Mononuclear cell (primary cell): ENCODE data around the gene SPON1. TPM values are rescaled to one million over a fixed set of nuclear protein-coding genes. Genes with fewer than 3 reads are reported as not detected.
"Not testable (repeated sequence)": the region's sequence is repeated elsewhere in the genome, so short reads cannot be mapped to it uniquely, and the experiment has no call there.

Experiments
- H3K27me3 ChIP-seq: 2 replicates; pipeline ENCODE4 v1.6.0; 2011; ENCODE audit warnings: low read length, control low read depth; ENCODE audit not compliant: insufficient read depth
- H3K4me1 ChIP-seq: 2 replicates; pipeline ENCODE4 v1.5.1; 2011; ENCODE audit warnings: mild to moderate bottlenecking, low read length, control low read depth; ENCODE audit not compliant: insufficient read depth
- H3K4me3 ChIP-seq: 2 replicates; pipeline ENCODE4 v1.5.1; 2011; ENCODE audit warnings: mild to moderate bottlenecking, low read length, moderate library complexity
- H3K9me3 ChIP-seq: 2 replicates; pipeline ENCODE4 v1.5.1; 2011; ENCODE audit warnings: low read depth, mild to moderate bottlenecking, control low read depth, low read length
- total RNA-seq: library from RNA; depleted of rRNA; stranded (reverse); fragments of >200 nt; gene quantifications from one replicate; pipeline ENCODE4 v1.2.3, GENCODE V29; 2012

Gene SPON1
- total RNA-seq, 1 donor, result 0.94 TPM

DNA sequence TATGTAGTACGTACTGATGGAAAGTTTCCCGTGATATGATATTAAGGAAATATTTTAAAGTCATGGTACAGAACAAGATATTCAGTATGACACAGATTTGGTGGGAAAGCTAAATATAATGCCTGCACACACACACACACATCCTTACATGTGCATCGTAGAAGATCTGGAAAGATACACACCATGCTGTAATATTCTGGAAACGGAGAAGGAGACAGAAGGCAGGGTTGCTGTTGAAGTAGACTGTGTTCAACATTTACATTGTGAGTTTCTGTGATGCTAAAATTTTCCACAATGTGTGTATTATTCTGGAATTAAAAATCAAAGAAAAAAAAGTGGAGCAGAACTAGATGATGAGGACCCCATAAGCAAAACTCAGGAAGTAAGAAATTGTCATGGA lies 278.4 kb downstream of the SPON1 start:
- H3K4me3 ChIP-seq, result no peak overlapping the region
- peaks cover 26% of the 10 kb centered on the region for H3K4me1 ChIP-seq
- H3K9me3 ChIP-seq, result no peaks in the 10 kb centered on the region
- no peaks in the 10 kb centered on the region for H3K27me3 ChIP-seq

DNA sequence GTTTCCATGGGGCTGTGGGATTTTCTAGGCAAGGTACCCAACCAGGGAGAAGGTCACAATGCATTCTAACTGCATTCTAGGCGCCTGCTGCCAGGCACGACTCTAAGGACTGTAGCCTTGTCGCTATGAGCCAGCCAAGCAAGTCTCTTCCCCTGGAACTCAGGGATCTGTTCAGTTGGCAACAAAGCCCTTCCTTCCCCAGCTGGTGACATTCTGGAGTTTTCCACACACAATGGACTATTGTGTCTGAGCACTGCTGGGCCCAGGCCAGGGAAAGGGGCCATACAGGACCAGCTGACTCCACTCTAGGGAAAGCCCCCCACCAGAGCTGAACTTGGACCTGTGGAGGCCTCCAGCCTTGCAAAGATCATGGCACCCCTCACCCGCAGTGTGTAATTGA lies 279.7 kb downstream of the SPON1 start:
- H3K4me1 ChIP-seq, result peaks cover 19% of the 10 kb centered on the region
- H3K4me3 ChIP-seq, result no peak overlapping the region
- H3K27me3 ChIP-seq, result no peaks in the 10 kb centered on the region
- H3K9me3 ChIP-seq, result no peaks in the 10 kb centered on the region

DNA sequence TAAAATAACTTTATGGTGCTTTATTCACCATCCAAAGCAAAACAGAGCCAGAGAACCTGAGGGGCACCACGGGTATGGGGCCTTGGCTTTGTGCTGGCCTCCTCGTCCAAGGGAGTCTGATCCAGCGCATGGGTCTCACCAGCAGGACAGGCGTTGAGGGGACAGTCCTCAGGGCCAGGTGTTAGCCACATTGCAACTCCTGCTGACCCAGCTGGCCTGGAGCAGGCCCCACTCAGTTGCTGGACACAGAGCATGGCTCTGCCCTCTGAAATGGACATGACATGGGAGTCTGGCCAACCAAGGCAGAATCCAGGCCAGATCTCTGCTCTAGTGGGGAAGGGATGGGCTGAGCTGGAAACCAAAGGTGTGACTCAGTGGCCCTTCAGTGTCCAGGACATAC lies 280.2 kb downstream of the SPON1 start:
- Histone ChIP-seq H3K4me3 (no peak overlapping the region), H3K4me1 (peaks cover 15% of the 10 kb centered on the region), H3K27me3 (no peaks in the 10 kb centered on the region), H3K9me3 (no peaks in the 10 kb centered on the region)

DNA sequence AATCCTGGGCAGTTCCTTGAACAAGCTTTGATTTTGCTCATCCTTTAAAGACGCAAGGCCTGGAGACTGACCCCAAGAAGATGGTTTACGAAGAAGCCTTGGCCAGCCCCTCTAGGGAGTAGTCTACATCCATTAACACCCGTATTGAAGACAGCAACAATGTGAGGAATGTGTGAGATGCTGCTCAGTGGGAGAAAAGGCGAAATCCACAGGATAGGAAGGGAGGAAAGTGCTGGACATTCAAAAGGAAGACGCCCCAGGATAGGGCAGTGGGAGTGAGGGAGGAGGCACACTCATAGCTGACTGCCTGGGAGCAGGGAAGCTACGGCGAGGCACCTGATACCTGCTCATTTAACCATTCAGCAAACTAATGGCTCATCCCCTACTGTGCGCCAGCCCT lies 282.4 kb downstream of the SPON1 start:
- H3K9me3 ChIP-seq, result no peaks in the 10 kb centered on the region
- H3K4me1 ChIP-seq, result peaks cover 11% of the 10 kb centered on the region
- no peak overlapping the region for H3K4me3 ChIP-seq
- peaks cover 6% of the 10 kb centered on the region for H3K27me3 ChIP-seq

DNA sequence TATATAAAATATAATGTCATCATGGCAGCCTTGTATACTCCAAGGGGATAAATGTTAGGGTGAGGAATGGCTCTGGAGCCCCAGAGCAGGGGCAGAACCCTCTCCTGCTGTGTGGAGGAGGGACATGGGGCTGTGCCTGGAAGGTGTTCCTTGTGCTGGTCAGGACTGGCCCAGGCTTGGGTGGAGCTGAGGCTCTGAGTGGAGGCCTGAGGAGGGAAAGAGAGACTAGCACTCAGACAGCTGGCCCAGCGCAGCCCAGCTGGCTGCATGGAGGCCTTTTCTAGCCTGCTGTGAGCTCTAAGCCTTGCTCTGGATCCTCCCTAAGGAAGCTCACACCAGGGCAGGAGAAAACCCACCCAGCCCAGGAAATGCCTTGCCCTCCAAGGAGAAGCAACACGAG lies 282.9 kb downstream of the SPON1 start:
- H3K27me3 ChIP-seq, result peaks cover 6% of the 10 kb centered on the region
- H3K4me3 ChIP-seq, result no peak overlapping the region
- no peaks in the 10 kb centered on the region for H3K9me3 ChIP-seq
- peaks cover 11% of the 10 kb centered on the region for H3K4me1 ChIP-seq

DNA sequence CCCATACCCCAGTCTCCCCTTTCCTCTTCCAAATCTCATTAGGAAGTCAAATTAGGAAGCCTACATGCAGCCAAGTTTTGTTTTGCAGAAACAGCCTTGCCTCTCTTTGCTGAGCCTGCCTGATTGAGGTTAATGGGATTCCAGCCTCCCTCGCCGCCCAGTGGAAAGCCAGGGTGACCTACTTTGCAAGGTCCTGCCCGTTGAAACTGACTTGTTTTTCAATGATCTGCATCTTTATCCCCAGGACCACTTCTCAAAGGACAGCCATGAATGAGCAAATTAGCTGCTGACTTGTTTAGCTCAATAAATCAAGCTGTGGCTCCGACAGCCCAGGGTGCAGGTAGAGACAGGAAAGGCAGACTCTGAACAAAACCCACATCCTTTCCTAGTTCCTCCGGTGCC lies 286.1 kb downstream of the SPON1 start:
- peaks cover 6% of the 10 kb centered on the region for H3K27me3 ChIP-seq
- peaks cover 11% of the 10 kb centered on the region for H3K4me1 ChIP-seq
- no peak overlapping the region for H3K4me3 ChIP-seq
- H3K9me3 ChIP-seq, result no peaks in the 10 kb centered on the region

DNA sequence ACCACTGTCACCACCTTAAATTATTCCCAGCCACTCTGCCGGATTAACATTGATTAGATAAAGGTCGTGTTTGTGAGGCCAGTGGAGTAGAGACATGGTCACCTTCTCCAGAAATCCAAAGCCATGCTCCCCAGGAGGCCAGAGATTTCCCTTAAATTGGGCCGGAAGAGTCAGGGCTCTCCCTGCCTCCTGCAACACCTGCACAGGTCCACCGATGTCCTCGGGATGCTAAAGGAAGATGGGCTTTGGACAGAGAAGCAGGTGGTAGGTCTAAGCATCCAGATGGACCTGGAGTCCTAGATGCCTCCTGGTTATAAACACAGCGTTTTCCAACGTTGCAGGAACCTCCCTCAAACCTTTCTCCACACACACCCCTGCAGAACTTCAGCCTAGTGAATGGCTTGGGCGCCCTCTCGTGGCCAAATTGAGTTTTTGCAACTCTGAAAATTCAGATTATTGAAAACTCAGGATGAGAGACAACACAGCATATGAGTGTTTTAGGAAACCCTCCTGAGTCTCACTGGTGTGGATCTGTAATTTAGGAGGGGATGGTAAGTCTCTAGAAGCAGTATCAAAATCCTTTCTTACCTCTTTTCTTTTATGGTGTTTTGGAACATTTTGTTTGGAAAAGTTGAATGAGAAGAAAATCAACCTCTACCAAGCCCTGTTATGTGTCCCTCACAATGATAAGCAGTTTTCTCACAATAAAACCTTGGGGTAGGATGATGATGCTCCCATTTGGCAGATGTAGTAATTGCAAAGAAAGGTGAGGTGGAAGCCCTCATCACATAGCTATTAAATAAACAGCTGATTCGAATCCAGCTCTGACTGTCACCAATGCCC lies 286.8 kb downstream of the SPON1 start:
- Histone ChIP-seq H3K4me1 (peaks cover 11% of the 10 kb centered on the region), H3K4me3 (no peak overlapping the region)

DNA sequence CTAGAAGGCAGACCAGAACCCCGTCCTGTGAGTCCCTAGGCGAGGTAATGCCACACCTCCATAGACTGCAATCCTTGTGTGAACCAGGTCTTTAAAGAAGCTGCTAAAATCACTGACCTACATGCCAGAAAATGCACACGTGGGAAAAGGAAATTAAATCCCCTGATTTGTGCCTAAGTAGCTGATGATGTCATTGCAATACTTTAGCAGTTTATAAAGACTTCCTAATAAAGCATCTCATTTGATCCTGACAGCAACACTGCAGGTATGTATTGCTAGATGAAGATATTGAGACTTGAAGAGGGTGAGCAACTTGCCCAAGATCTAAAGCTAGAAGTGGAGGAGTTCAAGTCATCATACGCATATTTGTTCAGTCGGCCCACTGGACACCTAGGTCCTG lies 289.2 kb downstream of the SPON1 start:
- H3K4me1 ChIP-seq, result peaks cover 11% of the 10 kb centered on the region
- no peak overlapping the region for H3K4me3 ChIP-seq
- no peaks in the 10 kb centered on the region for H3K9me3 ChIP-seq
- peaks cover 6% of the 10 kb centered on the region for H3K27me3 ChIP-seq

More for the DNA sequence above, 286.8 kb downstream of the SPON1 start:
- peaks cover 6% of the 10 kb centered on the region for H3K27me3 ChIP-seq
- no peaks in the 10 kb centered on the region for H3K9me3 ChIP-seq

DNA sequence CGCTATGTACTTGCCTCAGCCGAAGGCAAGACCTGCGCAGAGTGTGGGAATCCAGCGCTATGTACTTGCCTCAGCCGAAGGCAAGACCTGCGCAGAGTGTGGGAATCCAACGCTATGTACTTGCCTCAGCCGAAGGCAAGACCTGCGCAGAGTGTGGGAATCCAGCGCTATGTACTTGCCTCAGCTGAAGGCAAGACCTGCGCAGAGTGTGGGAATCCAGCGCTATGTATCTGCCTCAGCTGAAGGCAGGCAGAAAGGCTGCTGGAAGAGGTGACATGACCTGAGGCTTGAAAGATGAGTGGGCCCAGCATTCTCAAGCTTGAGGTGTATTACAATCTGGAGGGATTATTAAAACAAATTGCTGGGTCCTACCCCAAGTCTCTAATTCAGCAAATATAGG lies 290.0 kb downstream of the SPON1 start:
- H3K9me3 ChIP-seq, H3K27me3 ChIP-seq, H3K4me3 ChIP-seq: not testable (repeated sequence)
- H3K4me1 ChIP-seq, result peaks cover 11% of the 10 kb centered on the region

DNA sequence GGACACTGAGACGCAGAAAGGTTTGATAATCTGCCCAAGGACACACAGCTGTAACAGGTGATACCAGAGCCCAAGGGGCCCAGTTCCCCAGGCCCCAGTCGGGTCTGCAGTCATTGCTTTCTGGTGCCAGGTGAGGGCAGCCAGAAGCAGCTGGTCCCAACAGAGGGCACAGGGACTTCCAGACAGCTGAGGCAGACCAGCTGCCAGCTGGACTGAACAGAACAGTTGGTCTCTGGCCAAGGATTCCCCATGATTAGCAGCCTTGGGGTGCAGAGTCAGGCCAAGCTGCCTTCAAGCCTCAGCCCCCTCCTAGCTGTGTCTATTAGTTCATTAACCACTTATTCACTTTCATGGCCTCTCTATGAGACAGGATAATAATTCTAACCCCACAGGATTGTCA lies 290.9 kb downstream of the SPON1 start:
- Histone ChIP-seq H3K4me3 (no peak overlapping the region), H3K9me3 (no peaks in the 10 kb centered on the region), H3K4me1 (peaks cover 9% of the 10 kb centered on the region), H3K27me3 (peaks cover 5% of the 10 kb centered on the region)

DNA sequence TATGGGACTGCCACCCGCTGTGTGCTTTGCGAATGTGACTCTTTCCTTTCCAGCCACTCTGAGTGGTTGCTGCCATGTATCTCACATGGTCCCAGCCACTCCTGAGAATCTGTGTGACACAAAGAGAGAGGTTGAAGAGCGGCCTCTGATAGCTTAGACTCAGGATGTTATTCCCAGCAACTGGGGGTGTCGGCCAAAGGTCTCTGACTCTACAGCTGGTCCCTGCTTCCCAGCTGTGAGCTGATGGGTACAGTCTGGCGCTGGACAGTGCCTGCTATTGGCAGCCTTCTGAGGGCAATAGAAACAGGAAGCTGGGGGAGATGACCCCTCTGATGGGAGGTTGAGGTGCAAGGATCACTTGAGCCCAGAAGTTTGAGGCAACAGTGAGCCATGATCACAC lies 291.3 kb downstream of the SPON1 start:
- H3K4me3 ChIP-seq, result no peak overlapping the region
- peaks cover under 1% of the 10 kb centered on the region for H3K27me3 ChIP-seq

DNA sequence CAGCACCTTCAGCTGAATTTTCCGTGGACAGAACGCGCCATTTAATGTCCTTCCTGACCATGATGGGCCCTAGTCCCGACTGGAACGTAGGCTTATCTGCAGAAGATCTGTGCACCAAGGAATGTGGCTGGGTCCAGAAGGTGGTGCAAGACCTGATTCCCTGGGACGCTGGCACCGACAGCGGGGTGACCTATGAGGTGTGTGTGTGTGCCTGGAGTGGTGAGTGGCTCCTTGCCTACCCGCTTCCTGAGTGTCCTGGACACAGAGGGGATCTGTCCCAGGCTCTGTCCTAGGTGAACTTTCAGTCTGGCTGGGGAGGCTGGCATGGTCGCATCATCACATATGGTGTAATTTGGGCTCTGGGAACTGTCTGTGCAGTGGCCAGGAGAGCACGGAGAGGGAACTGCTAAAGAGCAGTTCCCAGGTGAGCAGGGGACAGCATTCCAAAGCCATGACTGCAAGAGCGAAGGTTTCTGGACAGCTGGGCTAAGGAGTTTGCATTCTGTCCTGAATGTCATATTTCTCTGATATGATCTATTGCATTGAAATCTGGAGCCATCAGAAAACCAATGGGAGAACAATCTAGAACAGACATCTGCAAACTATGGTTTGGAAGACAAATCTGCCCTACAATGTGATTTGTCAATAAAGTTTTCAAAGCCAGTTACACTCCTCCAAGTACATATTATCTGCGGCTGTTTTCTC lies 292.2 kb downstream of the SPON1 start:
- no peaks in the 10 kb centered on the region for H3K27me3 ChIP-seq

More for the DNA sequence above, 291.3 kb downstream of the SPON1 start:
- Histone ChIP-seq H3K4me1 (peaks cover 5% of the 10 kb centered on the region), H3K9me3 (no peaks in the 10 kb centered on the region)

DNA sequence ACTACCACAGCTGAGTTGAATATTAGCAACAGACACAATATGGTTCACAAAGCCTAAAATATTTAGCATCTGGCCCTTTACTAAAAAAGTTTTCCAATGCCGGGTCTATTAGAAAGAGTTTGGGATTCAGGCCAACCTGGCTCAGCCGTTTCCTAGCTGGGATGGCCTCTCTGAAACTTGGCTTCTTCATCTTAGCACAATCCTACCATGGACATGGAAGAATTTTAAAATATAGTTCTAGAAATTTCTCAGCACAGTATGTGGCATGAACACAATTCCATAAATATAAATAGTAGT lies 292.7 kb downstream of the SPON1 start:
- Histone ChIP-seq H3K9me3 (no peaks in the 10 kb centered on the region), H3K4me1 (no peaks in the 10 kb centered on the region), H3K4me3 (no peak overlapping the region), H3K27me3 (no peaks in the 10 kb centered on the region)

More for the DNA sequence above, 292.2 kb downstream of the SPON1 start:
- no peaks in the 10 kb centered on the region for H3K4me1 ChIP-seq
- no peak overlapping the region for H3K4me3 ChIP-seq
- no peaks in the 10 kb centered on the region for H3K9me3 ChIP-seq

DNA sequence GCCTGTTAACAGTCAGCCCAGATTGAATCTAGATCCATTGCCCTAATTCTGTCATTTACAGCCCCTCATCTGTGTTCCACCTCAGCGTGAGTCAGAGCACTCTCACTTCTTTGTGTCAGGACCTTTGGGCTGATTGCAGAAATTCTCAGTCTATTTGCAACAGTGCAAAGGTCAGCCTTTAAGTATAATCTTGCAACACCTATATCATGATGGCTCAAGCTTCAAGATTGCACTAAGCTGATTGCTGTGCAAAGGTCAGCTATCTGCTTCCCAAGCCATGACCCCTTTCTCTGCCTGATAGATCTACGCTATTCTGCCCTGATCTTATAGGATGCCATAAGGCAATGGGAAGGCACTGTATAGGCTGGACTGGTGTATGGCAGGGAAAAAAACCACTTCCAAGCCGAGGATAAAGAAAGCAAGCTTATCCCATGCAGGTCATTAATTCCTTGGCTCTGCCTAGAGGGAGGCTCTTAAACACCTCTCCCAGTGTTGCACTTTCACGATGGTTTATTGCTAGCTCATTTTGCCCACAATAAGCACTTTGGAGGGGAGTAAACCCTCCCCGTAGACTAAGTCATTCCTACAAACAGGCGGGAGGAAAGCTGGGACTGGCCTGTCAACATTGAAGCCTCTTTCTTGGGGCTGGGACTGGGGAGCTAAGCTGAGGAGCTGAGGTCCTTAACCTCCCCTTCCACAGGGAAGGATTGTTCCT lies 295.9 kb downstream of the SPON1 start:
- Histone ChIP-seq H3K27me3 (no peaks in the 10 kb centered on the region), H3K4me1 (no peaks in the 10 kb centered on the region), H3K4me3 (no peak overlapping the region), H3K9me3 (no peaks in the 10 kb centered on the region)

DNA sequence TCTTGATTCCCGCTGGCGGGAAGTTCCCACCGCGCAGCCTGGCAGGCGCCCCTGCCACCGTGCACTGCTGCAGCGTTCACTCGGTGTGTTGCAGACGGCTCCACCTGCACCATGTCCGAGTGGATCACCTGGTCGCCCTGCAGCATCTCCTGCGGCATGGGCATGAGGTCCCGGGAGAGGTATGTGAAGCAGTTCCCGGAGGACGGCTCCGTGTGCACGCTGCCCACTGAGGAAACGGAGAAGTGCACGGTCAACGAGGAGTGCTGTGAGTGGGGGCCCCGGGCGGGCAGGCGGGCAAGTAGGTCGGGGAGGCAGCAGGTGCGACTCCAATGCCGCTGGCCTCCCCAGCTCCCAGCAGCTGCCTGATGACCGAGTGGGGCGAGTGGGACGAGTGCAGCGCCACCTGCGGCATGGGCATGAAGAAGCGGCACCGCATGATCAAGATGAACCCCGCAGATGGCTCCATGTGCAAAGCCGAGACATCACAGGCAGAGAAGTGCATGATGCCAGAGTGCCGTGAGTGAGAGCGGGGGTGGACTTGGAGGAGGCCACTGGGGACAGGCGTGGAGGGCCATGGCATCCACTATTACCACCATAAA lies 296.8 kb downstream of the SPON1 start:
- Histone ChIP-seq H3K4me1 (no peaks in the 10 kb centered on the region), H3K27me3 (no peaks in the 10 kb centered on the region), H3K4me3 (no peak overlapping the region), H3K9me3 (no peaks in the 10 kb centered on the region)
